Fibroblast of gingiva (primary cell): Measurements from ENCODE around the gene LRP6.

Experiments used
- DNase-seq: peaks from one replicate; pipeline ENCODE4 v3.0.0-alpha.2; 2011; ENCODE audit warnings: low read depth

The LRP6 gene

DNA sequence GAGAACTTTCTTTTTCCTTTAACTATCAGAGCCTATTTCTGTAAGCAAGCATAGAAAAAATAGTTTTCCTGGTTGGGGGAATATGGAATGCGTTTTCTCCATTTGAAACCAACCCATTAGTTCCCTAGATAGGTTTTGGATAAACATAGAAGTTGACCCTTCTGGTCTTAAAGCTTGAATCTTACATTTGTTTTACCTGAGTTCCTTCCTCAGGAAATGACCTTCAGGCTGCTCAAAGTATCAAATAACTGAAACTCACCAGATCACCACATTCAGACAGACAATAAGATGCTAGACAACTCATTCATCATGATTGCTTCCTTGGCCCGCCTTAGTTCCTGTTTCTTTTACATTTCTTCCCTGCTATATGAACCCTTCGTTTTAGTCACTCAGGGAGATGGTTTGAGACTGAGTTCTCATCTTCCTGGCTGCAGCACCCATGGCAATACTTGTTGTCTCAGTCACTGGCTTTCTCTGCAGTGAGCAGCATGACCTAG lies 52.2 kb downstream of the LRP6 start:
- DNase-seq, result no peak

GRCh38 chr12:12214201-12214600 lies 52.6 kb downstream of the LRP6 start:
- DNase-seq, result no peak

GRCh38 chr12:12212769-12213168 lies 54.1 kb downstream of the LRP6 start:
- no peak for DNase-seq

DNA sequence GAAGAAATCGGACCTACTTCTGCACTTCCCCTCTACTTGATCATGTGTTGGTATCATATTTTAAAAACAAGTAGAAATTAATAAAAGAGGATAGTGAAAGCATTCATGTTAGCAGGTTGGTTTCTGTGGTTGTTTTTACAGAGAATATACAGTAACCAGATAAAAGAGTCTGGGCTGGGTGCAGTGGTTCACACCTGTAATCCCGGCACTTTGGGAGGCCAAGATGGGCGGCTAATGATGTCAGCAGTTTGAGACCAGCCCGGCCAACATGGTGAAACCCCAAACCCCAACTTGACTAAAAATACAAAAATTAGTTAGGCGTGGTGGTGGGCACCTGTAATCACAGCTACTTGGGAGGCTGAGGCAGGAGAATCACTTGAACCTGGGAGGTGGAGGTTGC lies 55.9 kb downstream of the LRP6 start:
- no peak for DNase-seq

DNA sequence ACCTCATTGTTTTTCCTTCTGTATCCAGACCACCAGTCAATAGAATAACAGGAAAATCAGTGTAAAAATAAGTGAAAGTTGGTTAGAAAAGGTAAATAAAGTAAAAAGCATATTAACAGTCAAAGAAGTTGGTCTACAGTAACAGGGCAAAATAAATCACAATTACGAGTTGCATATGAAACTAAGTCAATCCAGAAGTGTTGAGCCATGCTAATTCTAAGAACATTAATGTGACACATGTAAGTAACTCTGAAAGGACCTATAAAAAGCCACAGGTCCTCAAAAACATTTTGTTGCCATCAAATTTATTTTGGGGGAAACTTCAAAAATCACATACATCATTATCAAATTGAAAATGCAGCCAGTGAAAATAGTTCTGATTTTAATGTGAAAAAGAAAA lies 56.4 kb downstream of the LRP6 start:
- DNase-seq, result no peak

DNA sequence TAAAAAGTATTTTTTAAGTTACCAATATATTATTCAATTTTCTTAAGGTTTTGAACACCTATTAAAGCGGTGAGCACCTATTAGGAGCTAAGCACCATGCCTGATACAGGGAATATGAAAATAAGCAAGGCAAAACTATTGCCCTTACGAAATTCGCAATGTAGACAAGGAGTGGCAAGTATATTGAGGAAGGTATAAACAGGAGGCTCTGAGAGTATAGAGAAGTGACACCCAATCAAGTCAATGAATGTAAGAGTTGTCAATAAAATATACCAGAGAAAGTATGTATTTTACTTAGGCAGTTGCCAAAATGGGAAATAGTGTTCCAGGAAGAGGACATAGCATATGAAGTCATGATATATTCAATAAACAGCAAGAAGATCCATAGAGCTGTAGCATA lies 57.2 kb downstream of the LRP6 start:
- no peak for DNase-seq

DNA sequence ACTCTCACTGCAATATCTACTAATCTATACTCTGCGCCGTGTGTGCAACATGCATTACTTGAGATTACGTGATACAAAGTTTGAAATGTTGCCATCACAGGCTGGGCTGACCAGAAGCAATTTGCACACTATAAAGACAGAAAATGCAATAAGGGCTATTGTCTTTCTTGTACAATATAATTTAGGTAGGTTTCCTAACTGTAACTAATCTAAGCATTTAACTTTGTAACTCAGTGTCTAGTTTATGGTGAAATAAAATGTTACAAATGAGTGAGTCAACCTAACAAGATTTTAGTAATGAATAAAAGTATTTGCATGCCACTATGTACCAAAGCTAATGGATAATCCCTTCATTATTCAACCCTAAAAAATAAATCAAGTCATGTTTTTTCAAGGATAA lies 57.8 kb downstream of the LRP6 start:
- DNase-seq, result no peak

GRCh38 chr12:12207746-12208145 lies 59.1 kb downstream of the LRP6 start:
- DNase-seq, result peak; percentile 10

DNA sequence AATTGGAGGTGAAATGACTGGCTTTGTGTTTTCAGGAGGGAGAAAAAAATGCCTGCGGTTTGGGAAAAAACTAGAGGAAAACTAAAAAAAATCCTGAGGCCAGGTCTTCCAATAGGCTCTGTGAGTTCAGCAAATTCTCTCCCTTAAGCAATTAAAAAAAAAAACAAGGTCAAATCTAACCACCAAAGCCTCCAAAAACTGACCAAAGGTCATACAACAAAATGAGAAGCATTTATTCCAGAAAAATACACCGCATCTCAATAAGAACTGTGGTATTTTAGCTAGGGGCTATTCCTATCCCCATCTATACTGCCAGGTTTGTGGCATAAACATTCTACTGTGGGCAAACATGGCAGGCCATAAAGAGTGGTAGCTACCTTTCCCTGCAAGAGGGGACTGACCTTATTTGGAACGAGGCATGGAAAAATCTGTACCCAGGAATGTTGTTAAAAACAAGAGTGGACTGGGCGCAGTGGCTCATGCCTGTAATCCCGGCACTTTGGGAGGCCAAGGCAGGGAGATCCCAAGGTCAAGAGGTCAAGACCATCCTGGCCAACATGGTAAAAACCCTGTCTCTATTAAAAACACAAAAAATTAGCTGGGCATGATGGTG lies 60.0 kb downstream of the LRP6 start:
- no peak for DNase-seq

- no peak for DNase-seq
Observed at GRCh38 chr12:12202747-12203146, 64.1 kb downstream of the LRP6 start.

DNA sequence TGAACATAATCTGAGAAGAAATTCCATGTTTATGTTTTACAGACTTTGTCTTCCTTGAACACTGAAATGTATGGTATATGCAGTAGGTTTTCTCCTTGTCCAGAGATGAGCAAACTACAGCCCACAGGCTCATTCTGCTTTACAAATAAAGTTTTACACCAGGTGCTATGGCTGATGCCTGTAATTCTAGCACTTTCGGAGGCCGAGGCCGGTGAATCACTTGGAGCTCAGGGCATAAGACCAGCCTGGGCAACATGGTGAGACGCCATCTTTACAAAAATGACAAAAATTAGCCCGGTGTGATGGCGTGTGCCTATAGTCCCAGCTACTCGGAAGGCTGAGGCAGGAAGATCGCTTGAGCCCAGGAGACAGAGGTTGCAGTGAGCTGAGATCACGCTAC lies 64.7 kb downstream of the LRP6 start:
- no peak for DNase-seq

- DNase-seq, result no peak
Observed at GRCh38 chr12:12201274-12201758, 65.5 kb downstream of the LRP6 start.

DNA sequence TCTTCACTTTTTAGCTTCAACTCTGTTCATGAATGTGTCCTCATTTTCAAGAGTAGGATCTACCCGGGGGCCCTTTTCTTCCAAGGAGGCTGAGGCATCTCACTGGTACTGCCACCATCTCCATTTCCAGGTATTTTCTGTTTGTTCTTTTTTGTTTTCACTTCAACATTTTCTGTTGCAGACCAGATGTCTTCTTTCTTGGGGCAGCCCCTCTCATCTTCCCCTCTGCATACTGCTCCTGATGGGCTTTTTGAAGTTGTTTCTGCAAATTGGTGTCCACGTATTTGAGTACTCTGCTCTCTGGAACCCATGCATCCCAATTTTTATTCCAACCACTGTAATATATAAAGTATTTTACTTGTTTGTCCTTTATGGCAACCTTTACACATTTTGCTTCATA lies 66.5 kb downstream of the LRP6 start:
- DNase-seq, result no peak

DNA sequence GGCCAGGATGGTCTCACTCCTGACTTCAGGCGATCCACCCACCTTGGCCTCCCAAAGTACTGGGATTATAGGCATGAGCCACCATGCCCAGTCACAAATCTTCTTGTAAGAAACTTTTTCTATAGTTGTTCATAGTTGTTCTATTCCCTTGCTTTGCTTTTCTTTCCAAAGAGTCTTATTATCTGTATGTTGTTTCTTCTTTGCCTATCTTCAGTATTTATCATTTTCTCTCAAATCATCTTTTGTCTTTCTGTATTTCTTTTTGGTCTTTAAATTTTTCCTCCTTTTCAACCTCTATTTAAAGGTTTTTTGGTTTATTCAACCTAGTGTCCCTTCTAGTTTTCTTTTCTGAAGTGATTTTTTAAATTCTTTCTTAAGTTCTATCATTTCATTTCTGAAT lies 68.7 kb downstream of the LRP6 start:
- no peak for DNase-seq

DNA sequence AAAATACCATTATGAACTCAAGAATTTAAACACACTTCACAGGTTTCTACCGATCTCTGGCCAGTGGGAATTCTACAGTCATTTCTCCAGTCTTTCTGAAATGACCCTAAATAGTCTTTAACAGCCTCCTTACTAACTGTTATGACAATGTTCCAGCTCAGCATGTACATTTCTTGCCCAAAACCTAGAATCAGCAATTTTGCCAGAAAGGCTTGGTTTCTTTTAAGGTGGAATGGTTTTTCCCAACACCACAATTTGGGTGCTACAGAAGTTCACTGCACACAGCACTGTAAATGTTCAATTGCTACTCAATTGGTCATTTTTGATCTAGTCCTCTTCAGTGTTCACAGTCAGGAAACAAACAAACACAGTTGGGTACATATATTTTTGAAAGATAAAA lies 69.7 kb downstream of the LRP6 start:
- DNase-seq, result no peak

GRCh38 chr12:12195516-12195915 lies 71.3 kb downstream of the LRP6 start:
- no peak for DNase-seq

DNA sequence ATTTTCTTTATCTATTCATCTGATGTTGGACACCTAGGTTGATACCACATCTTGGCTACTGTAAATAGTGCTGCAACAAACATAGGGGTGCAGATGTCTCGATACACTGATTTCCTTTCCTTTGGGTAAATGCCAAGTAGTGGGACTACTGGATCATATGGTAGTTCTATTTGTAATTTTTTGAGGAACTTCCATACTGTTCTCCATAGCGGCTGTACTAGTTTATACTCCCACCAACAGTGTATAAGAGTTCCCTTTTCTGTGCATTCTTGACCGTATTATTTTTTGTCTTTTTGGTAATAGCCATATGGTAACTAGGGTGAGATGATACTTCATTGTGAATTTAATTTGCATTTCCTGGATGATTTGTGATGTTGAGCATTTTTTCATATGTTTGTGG lies 71.8 kb downstream of the LRP6 start:
- no peak for DNase-seq

GRCh38 chr12:12194206-12194605 lies 72.6 kb downstream of the LRP6 start:
- DNase-seq, result peak; percentile 2

- DNase-seq, result no peak
Observed at GRCh38 chr12:12191008-12191407, 75.8 kb downstream of the LRP6 start.

DNA sequence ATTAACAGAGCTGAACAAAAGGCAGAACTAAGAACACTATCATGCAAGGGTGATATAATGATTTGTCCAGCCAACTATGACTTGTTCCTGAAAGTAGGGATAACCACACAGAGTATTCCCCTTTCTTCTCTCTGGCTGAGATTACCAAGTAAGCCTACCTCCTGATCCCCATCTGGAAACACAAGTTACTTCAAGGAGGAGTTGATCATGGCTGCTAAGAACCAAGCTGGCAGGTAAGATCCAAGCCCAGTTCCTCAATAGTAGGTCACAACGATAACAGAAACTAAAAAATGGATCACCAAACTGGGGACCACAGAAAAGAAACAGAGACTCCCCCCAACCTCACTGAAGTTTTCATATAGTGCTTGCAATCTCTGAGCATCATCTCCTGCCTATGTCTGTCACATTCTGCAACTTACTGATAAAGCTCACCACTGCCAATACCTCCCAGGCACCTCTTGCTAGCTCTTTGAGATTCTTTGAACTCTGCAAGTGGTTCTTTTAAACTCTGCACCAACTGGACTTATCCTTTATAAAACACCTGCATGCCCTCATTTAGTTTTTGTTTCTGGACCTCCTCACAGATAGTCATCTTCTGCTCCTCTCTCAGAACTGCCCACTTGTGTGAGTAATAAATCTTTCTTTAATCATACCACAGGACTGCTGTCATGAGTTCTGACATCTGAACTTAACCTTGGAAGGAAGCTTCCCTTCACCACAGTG lies 76.6 kb downstream of the LRP6 start:
- no peak for DNase-seq

GRCh38 chr12:12185414-12185813 lies 81.4 kb downstream of the LRP6 start:
- DNase-seq, result peak; percentile 33

DNA sequence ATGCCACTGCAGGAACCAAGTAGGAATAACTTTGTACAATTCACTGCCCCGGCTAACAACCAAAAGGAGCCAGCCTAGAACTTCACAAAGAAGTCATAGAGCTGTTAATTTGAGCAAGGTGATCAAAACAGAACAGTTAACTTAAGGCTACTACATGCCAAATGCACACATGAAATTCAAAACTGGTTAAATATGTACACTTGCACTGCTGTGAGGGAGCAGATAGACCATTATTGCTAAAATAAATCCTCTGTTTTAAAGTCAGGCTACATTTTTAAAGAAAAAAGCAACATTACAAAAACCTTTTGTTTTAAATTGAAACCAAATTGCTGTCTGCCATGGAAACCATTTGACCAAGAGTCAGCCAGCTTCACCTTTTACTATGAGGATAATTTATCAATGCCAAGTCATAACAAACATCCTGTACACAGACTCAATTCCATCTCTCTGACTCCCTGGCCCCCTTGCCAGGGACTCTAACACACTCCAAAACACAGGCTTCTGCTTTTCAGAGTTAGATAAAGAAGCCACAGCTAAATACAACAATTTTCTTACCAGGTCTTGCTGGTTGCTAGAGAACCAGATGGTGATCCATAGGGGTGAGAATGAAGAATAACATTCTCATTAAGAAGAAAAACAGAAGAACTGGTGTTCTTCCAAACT lies 84.0 kb downstream of the LRP6 start:
- DNase-seq, result peak; percentile 29

- DNase-seq, result no peak
Observed at GRCh38 chr12:12181511-12181910, 85.3 kb downstream of the LRP6 start.
